Neural cell (in vitro differentiated cells): ENCODE data around the gene ALK.

Experiments used
- CTCF ChIP-seq: fragments of 450-650 bp; IDR thresholded peaks from 2 replicates; pipeline ENCODE4 v1.5.1; 2014; ENCODE audit warnings: antibody characterized with exemption, mild to moderate bottlenecking, moderate library complexity; ENCODE audit not compliant: poor library complexity, severe bottlenecking
- EZH2 ChIP-seq: fragments of 200-600, 300-800 bp; shearing (Covaris generic), sonication (generic); IDR thresholded peaks from 2 replicates; pipeline ENCODE4 v1.6.1; 2014; ENCODE audit warnings: antibody characterized with exemption, low read length, borderline replicate concordance, mild to moderate bottlenecking; ENCODE audit not compliant: insufficient read depth, poor library complexity, severe bottlenecking

DNA sequence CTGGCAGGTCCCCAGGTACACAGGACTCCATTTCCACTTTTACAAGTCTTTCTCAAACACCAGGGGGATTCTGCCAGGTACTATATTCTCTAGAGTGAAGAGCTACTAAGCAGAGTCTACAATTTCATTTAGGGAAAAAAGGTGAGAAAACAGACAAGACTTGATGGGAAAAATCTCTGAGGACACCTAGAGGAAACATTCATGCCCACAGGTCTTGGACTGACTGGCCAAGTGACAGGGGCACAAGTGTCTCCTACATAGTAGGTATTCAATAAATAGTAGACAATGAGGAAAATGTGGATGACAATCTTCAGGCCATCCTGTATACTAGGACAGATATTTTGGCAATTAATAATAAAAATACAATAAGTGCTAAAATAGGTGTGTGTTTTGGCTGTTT is 577.6 kb downstream of the ALK start:
- TF ChIP-seq CTCF (peak; percentile 33), EZH2 (no peak)
